GM21515 (cell line): ENCODE results near the gene ZNHIT1.
A peak's percentile ranks its signal among the peaks of the same experiment; 100 is the strongest.
"Not testable (repeated sequence)": the region's sequence is repeated elsewhere in the genome, so short reads cannot be mapped to it uniquely, and the experiment has no call there.

Experiments
- ATAC-seq: cut with Tn5 transposase; IDR thresholded peaks from one replicate; pipeline ENCODE4 v1.9.1; 2021; ENCODE audit not compliant: unreplicated experiment

Gene ZNHIT1

GRCh38 chr7:101240226-101241014, 22.5 kb downstream of the ZNHIT1 start:
- no peak for ATAC-seq

GRCh38 chr7:101241015-101241363, 23.0 kb downstream of the ZNHIT1 start:
- ATAC-seq = no peak

GRCh38 chr7:101241443-101242349, 23.7 kb downstream of the ZNHIT1 start:
- ATAC-seq = no peak

- no peak for ATAC-seq
These were observed 25.8 kb downstream of the ZNHIT1 start for GRCh38 chr7:101243646-101244374.

GRCh38 chr7:101244375-101245146, 26.6 kb downstream of the ZNHIT1 start, which contains the start of gene FIS1:
Gene FIS1, minus strand, starts transcription at chr7:101245081. Its CDS starts 77 bp downstream, at chr7:101245004.
- ATAC-seq = peak; percentile 88

- no peak for ATAC-seq
These were observed 27.2 kb downstream of the ZNHIT1 start for GRCh38 chr7:101245147-101245668.

GRCh38 chr7:101248276-101248675, 30.3 kb downstream of the ZNHIT1 start:
- no peak for ATAC-seq

GRCh38 chr7:101250324-101250723, 32.4 kb downstream of the ZNHIT1 start:
- no peak for ATAC-seq

- peak; percentile 97 for ATAC-seq
These were observed 34.1 kb downstream of the ZNHIT1 start for GRCh38 chr7:101251871-101252659.

- not testable (repeated sequence) for ATAC-seq
These were observed 35.2 kb downstream of the ZNHIT1 start for GRCh38 chr7:101253199-101253598.

- no peak for ATAC-seq
These were observed 37.8 kb downstream of the ZNHIT1 start for GRCh38 chr7:101255796-101256195.

GRCh38 chr7:101258243-101258731, 40.3 kb downstream of the ZNHIT1 start:
- no peak for ATAC-seq

GRCh38 chr7:101264102-101264706, 46.2 kb downstream of the ZNHIT1 start:
- ATAC-seq = not testable (repeated sequence)

- ATAC-seq = no peak
These were observed 47.9 kb downstream of the ZNHIT1 start for GRCh38 chr7:101265622-101266516.

GRCh38 chr7:101269664-101270063, 51.7 kb downstream of the ZNHIT1 start:
- no peak for ATAC-seq

- no peak for ATAC-seq
These were observed 53.1 kb downstream of the ZNHIT1 start for GRCh38 chr7:101271021-101271420.

GRCh38 chr7:101273206-101273605, 55.2 kb downstream of the ZNHIT1 start:
- ATAC-seq = no peak
